Measurements from ENCODE around the gene CCDC169. TPM values are rescaled to one million over a fixed set of nuclear protein-coding genes. Genes with fewer than 3 reads are reported as not detected.

The CCDC169 gene
- total and polyA plus RNA-seq, 2 donors (not counting 3 experiments of a cell fraction or from before 2014, with no cell fraction given): 1.2 to 2.5 TPM

DNA sequence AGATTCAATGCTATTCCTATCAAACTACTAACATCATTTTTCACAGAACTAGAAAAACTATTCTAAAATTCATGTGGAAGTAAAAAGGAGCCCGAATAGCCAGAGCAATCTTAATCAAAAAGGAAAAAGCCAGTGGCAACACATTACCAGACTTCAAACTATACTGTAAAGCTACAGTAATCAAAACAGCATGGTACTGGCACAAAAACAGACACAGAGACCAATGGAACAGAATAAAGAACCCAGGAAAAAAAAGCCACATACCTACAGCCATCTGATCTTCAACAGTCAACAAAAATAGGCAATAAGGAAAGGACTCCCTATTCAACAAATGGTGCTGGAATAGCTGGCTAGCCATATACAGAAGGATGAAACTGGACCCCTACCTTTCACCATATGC, 72.9 kb downstream of the CCDC169 start:
- dilution Hi-C loops (cut with MboI; ENCODE audit: extremely low pct_ligation_motif_present, low sequenced_read_pairs) (no loop called here), intact Hi-C loops (cut with micrococcal nuclease) (no loop called here)
- no TSS peak for BruUV-seq (replicated peaks)
- H3K79me2 ChIP-seq (ENCODE audit: control insufficient read depth, insufficient read depth, low read length): no peaks in the 10 kb centered on the region
- no peaks in the 10 kb centered on the region for H3K4me1 ChIP-seq (ENCODE audit: control insufficient read depth, extremely low read depth, insufficient read depth, low read length)
- no peaks in the 10 kb centered on the region for H3K9me3 ChIP-seq (replicated peaks; ENCODE audit: control insufficient read depth, insufficient read depth, low read length)
- no peak overlapping the region for H3K4me3 ChIP-seq (replicated peaks in 1 of 3; ENCODE audit: insufficient read depth in 1 of 3, low read depth in 1 of 3, low read length in 3 of 3)
- H3K36me3 ChIP-seq (ENCODE audit: control insufficient read depth in 2 of 2, extremely low read depth in 1 of 2, insufficient read depth in 2 of 2, low read length in 2 of 2): no peaks in the 10 kb centered on the region
- no peaks in the 10 kb centered on the region for H4K20me1 ChIP-seq (replicated peaks; ENCODE audit: control insufficient read depth, extremely low read depth, insufficient read depth, low read length)
- no peak overlapping the region for H3K4me2 ChIP-seq (ENCODE audit: insufficient read depth, low read length)
- H2AFZ ChIP-seq (ENCODE audit: low read depth, low read length): no peak overlapping the region
- FAIRE-seq (no peak), DNase-seq (ENCODE audit: low read depth, low spot score) (no peak)
- H3K9me1 ChIP-seq (replicated peaks; ENCODE audit: control insufficient read depth, extremely low read depth, insufficient read depth, low read length): no peaks in the 10 kb centered on the region
- CTCF ChIA-PET: no interaction called here
- no peaks in the 10 kb centered on the region for H3K27me3 ChIP-seq (ENCODE audit: control insufficient read depth in 2 of 2, insufficient read depth in 2 of 2, low read length in 2 of 2)
- TF ChIP-seq MAX (IDR thresholded peaks at IDR 0.05; ENCODE audit: insufficient read depth, insufficient read length) (no peak), GATA2 (IDR thresholded peaks at IDR 0.05; ENCODE audit: insufficient read depth, insufficient read length, low read depth, low read length) (no peak), POLR2AphosphoS5 (IDR thresholded peaks at IDR 0.05; ENCODE audit: insufficient read depth, low read depth, low read length) (no peak), POLR2A (IDR thresholded peaks at IDR 0.05; ENCODE audit: low read depth, low read length) (no peak), MYC (IDR thresholded peaks at IDR 0.05; ENCODE audit: low read depth, low read length) (no peak), JUN (IDR thresholded peaks at IDR 0.05; ENCODE audit: borderline replicate concordance, insufficient read depth, insufficient read length, low read depth) (no peak), FOS (IDR thresholded peaks at IDR 0.05; ENCODE audit: borderline replicate concordance, insufficient read depth, low read length) (no peak), CTCF (IDR thresholded peaks at IDR 0.05; ENCODE audit: extremely low read depth in 1 of 2, insufficient read depth in 1 of 2, low read depth in 1 of 2, low read length in 2 of 2) (no peak), EZH2 (IDR thresholded peaks at IDR 0.05; ENCODE audit: borderline replicate concordance, low read depth, low read length, severe bottlenecking) (no peak)
- H3K9ac ChIP-seq (replicated peaks; ENCODE audit: extremely low read depth, insufficient read depth, low read length): no peak overlapping the region
- H3K27ac ChIP-seq (ENCODE audit: insufficient read depth, low read depth, low read length): no peak overlapping the region
- POLR2A ChIA-PET: no interaction called here
